BJ (cell line): ENCODE measurements around the gene VSX1. TPM values are rescaled to one million over a fixed set of nuclear protein-coding genes. Genes with fewer than 3 reads are reported as not detected.

Source experiments
- CTCF ChIA-PET: fragments of 350-600 bp; formaldehyde crosslinking; extraction: SDS; loops from one replicate; lab custom pipeline; 2021; ENCODE audit warnings: antibody characterized with exemption, inconsistent platforms; lab: Yijun Ruan, JAX
- POLR2A ChIA-PET: fragments of 300-600 bp; sonication (Branson Sonifier 250); formaldehyde crosslinking; extraction: SDS; loops from one replicate; lab custom pipeline; 2021; ENCODE audit warnings: antibody characterized with exemption; lab: Charles Lee
- DNase-seq: peaks from one replicate; pipeline ENCODE4 v3.0.0-alpha.2; 2011; ENCODE audit warnings: low read depth
- H3K27me3 ChIP-seq: 2 replicates; pipeline ENCODE4 v1.6.0; 2011; ENCODE audit warnings: low read length; ENCODE audit not compliant: control insufficient read depth, insufficient read depth
- H3K36me3 ChIP-seq: 2 replicates; pipeline ENCODE4 v1.5.1; 2011; ENCODE audit warnings: low read length; ENCODE audit not compliant: control insufficient read depth, insufficient read depth
- H3K4me3 ChIP-seq: 2 replicates; pipeline ENCODE4 v1.5.1; 2011; ENCODE audit warnings: low read depth, mild to moderate bottlenecking, control low read depth, low read length
- polyA plus RNA-seq: library from polyadenylated mRNA; depleted of rRNA; stranded (reverse); fragments of >200 nt; gene quantifications from 2 replicates; pipeline ENCODE4 v1.2.3, GENCODE V29; 2011
- TF ChIP-seq, protein P1 (sequence below): IDR thresholded peaks from 2 replicates; pipeline ENCODE4 v1.5.1; 2011; ENCODE audit warnings: low read depth, mild to moderate bottlenecking, control low read depth, inconsistent platforms, low read length, moderate library complexity; ENCODE audit not compliant: insufficient read depth

VSX1 gene
- polyA plus RNA-seq, 1 experiment: not detected

DNA sequence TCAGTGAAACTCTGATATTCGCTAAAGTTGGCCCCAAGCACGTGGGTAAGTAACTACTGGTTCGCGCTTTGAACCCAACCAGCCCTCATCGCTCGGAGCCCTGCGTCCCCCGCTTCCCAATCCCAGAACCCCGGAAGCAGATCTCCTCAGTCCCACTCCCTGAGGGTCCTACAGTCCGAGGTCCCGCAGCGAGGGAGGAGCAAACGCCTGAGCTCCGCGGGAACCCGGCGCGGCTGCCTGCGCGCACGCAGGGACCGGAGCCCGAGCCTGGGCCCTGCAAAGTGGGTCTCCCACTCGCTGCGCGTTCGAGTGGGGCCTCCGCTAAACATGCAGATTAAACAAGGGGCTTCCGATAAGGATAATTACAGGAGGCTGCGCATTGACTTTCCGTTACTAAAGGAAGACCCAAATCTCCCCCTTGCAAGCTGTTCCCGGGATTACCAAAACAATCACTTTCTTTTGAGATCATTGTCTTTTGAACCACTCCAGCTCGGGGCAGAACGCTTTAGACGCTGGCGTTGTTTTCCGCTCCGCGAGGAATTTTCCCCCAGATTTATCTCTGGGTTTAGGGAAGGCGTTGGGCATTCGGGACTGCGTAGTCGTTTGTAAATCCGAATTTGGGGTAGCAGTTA lies 1.3 kb upstream of the VSX1 start:
- DNase-seq: no peak
- Histone ChIP-seq H3K36me3 (no peaks in the 10 kb centered on the region), H3K27me3 (peaks cover 64% of the 10 kb centered on the region), H3K4me3 (no peak overlapping the region)
- ChIA-PET CTCF (interaction anchor here (1.2 to 2.9 kb wide), 4 partner anchors 90 to 315 kb away, joined by 3 to 12 read pairs (median 3); no protein-coding TSS in a partner anchor), POLR2A (no interaction called here)
- TF ChIP-seq, protein P1, sequence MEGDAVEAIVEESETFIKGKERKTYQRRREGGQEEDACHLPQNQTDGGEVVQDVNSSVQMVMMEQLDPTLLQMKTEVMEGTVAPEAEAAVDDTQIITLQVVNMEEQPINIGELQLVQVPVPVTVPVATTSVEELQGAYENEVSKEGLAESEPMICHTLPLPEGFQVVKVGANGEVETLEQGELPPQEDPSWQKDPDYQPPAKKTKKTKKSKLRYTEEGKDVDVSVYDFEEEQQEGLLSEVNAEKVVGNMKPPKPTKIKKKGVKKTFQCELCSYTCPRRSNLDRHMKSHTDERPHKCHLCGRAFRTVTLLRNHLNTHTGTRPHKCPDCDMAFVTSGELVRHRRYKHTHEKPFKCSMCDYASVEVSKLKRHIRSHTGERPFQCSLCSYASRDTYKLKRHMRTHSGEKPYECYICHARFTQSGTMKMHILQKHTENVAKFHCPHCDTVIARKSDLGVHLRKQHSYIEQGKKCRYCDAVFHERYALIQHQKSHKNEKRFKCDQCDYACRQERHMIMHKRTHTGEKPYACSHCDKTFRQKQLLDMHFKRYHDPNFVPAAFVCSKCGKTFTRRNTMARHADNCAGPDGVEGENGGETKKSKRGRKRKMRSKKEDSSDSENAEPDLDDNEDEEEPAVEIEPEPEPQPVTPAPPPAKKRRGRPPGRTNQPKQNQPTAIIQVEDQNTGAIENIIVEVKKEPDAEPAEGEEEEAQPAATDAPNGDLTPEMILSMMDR: no peak

DNA sequence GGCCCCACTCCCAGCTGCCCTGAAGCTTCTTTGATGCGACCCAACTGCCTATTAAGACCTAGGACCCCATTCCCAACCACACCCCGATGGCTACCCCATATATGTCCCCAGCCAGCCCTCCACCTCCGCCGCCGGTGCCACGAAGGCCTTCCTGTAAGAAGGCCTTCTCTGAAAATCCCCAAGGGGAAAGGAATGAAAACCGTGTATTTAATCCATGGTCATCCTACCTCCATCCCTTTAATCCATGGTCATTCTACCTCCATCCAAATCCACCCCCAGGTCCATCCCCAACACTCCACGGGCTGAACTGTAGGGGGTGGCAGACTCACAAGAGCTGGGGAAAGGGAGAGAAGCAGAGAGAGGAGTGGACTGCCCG lies 545 bp upstream of the VSX1 start:
- CTCF ChIA-PET: interaction anchor here (1.3 kb wide), 1 partner anchor 89 kb away, joined by 3 read pairs; no protein-coding TSS in a partner anchor
- POLR2A ChIA-PET: no interaction called here
- TF ChIP-seq, protein P1: no peak
- H3K36me3 ChIP-seq: no peaks in the 10 kb centered on the region
- no peak for DNase-seq
- peaks cover 63% of the 10 kb centered on the region for H3K27me3 ChIP-seq
- no peak overlapping the region for H3K4me3 ChIP-seq

DNA sequence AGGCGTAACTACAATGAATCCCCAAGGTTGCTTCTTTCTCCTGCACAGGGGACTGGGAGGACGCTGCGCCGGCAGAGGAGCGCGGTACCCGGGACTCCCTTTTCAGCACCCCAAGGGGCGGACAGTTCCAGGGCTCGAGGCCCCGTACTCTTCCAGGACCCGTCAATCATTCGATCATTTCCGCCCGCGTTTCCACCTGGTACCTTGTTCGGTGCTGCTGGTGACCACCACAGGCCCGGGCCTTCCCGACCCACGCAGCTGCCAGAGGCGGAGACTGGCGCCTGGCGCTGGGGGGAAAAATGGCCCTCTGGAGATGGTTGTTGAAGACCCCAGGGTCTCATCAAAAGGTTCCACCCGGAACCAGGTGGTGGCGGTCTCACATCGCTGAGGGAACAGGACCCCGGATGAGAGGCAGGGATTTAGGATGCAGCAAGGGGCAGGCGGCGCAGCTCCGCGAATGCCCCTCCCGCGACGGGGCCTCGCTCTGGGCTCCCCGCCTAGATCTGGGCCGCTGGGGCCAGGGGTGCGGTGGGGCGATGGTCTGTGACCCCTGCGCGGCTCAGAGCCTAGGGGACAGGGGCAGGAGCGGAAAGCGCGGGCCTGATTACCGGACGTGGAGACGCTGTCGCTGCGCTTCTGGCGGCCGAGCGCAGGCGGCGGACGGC lies 744 bp downstream of the VSX1 start:
- H3K27me3 ChIP-seq: peaks cover 69% of the 10 kb centered on the region
- CTCF ChIA-PET: interaction anchor here (0.7 kb wide), 1 partner anchor 55 kb away, joined by 3 read pairs; no protein-coding TSS in a partner anchor
- no peaks in the 10 kb centered on the region for H3K36me3 ChIP-seq
- POLR2A ChIA-PET: no interaction called here
- no peak overlapping the region for H3K4me3 ChIP-seq
- TF ChIP-seq, protein P1: no peak
- no peak for DNase-seq

DNA sequence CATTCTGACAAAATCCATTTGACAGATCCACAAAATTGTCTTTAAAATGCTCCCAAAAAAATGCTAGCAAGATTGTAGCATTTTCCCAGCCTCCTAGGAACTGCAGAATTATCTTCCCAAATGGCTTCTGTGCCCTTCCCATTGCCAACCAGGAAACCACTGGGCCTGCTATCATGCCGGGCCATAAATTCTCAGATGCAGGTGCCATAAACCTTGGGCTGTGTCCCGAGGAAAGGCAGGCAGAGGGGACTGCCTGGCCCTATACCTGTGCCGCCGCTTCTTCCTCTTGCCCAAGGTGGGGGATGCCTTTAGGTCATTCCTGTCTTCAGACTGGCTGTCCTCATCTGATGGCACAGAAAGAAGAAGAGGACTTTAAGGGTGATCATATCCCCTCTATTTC lies 2.8 kb downstream of the VSX1 start:
- ChIA-PET CTCF (interaction anchor here (0.7 kb wide), 1 partner anchor 14 kb away, joined by 3 read pairs; no protein-coding TSS in a partner anchor), POLR2A (no interaction called here)
- no peak for DNase-seq
- TF ChIP-seq, protein P1: no peak
- no peaks in the 10 kb centered on the region for H3K36me3 ChIP-seq
- H3K27me3 ChIP-seq: peaks cover 58% of the 10 kb centered on the region
- H3K4me3 ChIP-seq: no peak overlapping the region

DNA sequence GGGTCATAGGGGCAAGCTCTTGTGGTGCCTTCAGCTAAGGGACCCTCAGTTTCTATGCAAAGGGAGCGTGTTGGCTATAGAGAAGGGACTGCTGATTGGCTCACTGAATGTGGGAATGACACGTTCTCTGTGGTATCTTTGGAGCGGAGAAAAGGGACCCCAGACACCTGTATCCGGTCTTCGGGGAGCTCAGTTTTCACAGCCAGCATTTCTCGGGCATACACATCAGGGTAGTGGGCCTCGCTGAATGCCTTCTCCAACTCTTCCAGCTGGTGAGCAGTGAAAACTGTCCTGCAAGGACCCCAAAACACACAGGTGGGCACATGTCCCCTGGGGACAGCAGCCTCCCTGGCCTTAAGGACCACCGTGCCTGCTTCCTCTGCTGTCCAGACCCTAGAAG lies 3.3 kb downstream of the VSX1 start:
- ChIA-PET CTCF (interaction anchor here (0.7 to 1.0 kb wide), 3 partner anchors 14 to 85 kb away, joined by 3 to 4 read pairs (median 3); no protein-coding TSS in a partner anchor), POLR2A (no interaction called here)
- DNase-seq: no peak
- peaks cover 54% of the 10 kb centered on the region for H3K27me3 ChIP-seq
- TF ChIP-seq, protein P1: no peak
- H3K4me3 ChIP-seq: no peak overlapping the region
- H3K36me3 ChIP-seq: no peaks in the 10 kb centered on the region
